ENCODE data around the gene EPS8L3. TPM values are rescaled to one million over a fixed set of nuclear protein-coding genes. Genes with fewer than 3 reads are reported as not detected.

The EPS8L3 gene
- total and polyA plus RNA-seq, 10 of the 15 experiments (the other 5 are each of a cell fraction or from before 2014, with no cell fraction given) = not detected

DNA sequence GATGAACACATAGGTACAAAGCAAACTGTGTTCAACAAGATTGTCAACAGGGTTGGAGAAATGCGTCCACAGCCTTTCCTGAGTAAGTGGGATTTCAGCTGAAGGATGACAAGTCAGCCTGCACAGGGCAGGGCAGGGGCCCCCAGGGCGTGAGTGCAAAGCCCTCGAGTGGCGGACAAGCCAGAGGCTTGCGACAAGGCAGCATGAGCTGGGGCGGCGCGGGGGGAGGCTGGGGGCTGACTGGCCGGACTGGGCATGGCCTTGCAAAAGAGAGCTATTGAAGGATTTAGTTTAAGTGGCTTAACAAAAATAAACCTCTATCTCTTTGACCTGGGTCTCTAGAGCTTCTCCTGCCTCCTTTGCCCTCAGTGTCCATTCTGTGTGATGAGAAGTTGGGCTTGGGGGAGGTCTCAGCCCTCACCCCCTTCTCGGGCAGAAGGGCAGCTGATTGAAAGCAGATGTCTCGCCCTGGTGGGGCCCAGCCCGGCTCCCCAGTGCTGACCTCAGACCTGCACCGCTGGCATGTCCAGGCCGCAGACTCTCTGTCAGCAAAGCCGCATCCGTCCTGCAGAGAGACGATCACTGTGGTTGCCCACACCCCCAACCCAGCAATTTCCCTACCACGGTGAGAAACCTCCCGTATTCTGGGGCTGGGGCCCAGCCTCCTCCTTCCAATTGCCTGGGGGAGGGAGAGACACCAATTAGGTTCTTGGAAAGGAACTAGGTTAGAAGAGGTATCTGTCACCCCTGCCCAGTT, 24.3 kb upstream of the EPS8L3 start:
- in situ Hi-C loops (cut with MboI) (no loop called here), intact Hi-C loops (cut with micrococcal nuclease; ENCODE audit: unreplicated experiment) (no loop called here)
- TF ChIP-seq MEF2A (IDR thresholded peaks at IDR 0.05; ENCODE audit: insufficient read depth, low read depth, low read length) (no peak), RBBP5 (conservative IDR thresholded peaks at IDR 0.05) (no peak), ESRRA (IDR thresholded peaks at IDR 0.05; ENCODE audit: low read length) (no peak), IKZF2 (IDR thresholded peaks at IDR 0.05) (no peak), ELK1 (IDR thresholded peaks at IDR 0.05; ENCODE audit: low read depth, low read length) (no peak), RCOR1 (conservative IDR thresholded peaks at IDR 0.05; ENCODE audit: low read depth, low read length) (no peak)
- TF ChIP-seq, protein P1, sequence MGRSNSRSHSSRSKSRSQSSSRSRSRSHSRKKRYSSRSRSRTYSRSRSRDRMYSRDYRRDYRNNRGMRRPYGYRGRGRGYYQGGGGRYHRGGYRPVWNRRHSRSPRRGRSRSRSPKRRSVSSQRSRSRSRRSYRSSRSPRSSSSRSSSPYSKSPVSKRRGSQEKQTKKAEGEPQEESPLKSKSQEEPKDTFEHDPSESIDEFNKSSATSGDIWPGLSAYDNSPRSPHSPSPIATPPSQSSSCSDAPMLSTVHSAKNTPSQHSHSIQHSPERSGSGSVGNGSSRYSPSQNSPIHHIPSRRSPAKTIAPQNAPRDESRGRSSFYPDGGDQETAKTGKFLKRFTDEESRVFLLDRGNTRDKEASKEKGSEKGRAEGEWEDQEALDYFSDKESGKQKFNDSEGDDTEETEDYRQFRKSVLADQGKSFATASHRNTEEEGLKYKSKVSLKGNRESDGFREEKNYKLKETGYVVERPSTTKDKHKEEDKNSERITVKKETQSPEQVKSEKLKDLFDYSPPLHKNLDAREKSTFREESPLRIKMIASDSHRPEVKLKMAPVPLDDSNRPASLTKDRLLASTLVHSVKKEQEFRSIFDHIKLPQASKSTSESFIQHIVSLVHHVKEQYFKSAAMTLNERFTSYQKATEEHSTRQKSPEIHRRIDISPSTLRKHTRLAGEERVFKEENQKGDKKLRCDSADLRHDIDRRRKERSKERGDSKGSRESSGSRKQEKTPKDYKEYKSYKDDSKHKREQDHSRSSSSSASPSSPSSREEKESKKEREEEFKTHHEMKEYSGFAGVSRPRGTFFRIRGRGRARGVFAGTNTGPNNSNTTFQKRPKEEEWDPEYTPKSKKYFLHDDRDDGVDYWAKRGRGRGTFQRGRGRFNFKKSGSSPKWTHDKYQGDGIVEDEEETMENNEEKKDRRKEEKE (IDR thresholded peaks at IDR 0.05) = no peak
- TF ChIP-seq, protein P2, sequence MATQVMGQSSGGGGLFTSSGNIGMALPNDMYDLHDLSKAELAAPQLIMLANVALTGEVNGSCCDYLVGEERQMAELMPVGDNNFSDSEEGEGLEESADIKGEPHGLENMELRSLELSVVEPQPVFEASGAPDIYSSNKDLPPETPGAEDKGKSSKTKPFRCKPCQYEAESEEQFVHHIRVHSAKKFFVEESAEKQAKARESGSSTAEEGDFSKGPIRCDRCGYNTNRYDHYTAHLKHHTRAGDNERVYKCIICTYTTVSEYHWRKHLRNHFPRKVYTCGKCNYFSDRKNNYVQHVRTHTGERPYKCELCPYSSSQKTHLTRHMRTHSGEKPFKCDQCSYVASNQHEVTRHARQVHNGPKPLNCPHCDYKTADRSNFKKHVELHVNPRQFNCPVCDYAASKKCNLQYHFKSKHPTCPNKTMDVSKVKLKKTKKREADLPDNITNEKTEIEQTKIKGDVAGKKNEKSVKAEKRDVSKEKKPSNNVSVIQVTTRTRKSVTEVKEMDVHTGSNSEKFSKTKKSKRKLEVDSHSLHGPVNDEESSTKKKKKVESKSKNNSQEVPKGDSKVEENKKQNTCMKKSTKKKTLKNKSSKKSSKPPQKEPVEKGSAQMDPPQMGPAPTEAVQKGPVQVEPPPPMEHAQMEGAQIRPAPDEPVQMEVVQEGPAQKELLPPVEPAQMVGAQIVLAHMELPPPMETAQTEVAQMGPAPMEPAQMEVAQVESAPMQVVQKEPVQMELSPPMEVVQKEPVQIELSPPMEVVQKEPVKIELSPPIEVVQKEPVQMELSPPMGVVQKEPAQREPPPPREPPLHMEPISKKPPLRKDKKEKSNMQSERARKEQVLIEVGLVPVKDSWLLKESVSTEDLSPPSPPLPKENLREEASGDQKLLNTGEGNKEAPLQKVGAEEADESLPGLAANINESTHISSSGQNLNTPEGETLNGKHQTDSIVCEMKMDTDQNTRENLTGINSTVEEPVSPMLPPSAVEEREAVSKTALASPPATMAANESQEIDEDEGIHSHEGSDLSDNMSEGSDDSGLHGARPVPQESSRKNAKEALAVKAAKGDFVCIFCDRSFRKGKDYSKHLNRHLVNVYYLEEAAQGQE (IDR thresholded peaks at IDR 0.05; ENCODE audit: low read depth, low read length) = no peak
- TF ChIP-seq, protein P3, sequence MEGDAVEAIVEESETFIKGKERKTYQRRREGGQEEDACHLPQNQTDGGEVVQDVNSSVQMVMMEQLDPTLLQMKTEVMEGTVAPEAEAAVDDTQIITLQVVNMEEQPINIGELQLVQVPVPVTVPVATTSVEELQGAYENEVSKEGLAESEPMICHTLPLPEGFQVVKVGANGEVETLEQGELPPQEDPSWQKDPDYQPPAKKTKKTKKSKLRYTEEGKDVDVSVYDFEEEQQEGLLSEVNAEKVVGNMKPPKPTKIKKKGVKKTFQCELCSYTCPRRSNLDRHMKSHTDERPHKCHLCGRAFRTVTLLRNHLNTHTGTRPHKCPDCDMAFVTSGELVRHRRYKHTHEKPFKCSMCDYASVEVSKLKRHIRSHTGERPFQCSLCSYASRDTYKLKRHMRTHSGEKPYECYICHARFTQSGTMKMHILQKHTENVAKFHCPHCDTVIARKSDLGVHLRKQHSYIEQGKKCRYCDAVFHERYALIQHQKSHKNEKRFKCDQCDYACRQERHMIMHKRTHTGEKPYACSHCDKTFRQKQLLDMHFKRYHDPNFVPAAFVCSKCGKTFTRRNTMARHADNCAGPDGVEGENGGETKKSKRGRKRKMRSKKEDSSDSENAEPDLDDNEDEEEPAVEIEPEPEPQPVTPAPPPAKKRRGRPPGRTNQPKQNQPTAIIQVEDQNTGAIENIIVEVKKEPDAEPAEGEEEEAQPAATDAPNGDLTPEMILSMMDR (IDR thresholded peaks at IDR 0.05 in 2 of 3, conservative IDR thresholded peaks at IDR 0.05 in 1 of 3; ENCODE audit: control insufficient read depth in 2 of 3, extremely low read depth in 1 of 3, insufficient read depth in 1 of 3, low read depth in 3 of 3, low read length in 3 of 3) = no peak
- SMC1A ChIA-PET (ENCODE audit: uncharacterized antibody, unreplicated experiment) = interaction anchor here (1.2 to 23.1 kb wide), 2 partner anchors 11 to 195 kb away, joined by 4 to 431 read pairs; partner anchors contain the start of gene AHCYL1
- H2AFZ ChIP-seq (ENCODE audit: control insufficient read depth, low read depth, low read length) = no peak overlapping the region
- H3K4me2 ChIP-seq (ENCODE audit: control insufficient read depth, insufficient read depth) = no peak overlapping the region
- no peak overlapping the region for H3K4me3 ChIP-seq
- H3K27ac ChIP-seq (ENCODE audit: control insufficient read depth, insufficient read depth) = no peak overlapping the region
- H4K20me1 ChIP-seq (ENCODE audit: control insufficient read depth, insufficient read depth) = no peaks in the 10 kb centered on the region
- RAD21 ChIA-PET (ENCODE audit: unreplicated experiment) = interaction anchor here (1.0 to 1.3 kb wide), 2 partner anchors 11 to 196 kb away, joined by 3 to 5 read pairs; partner anchors contain the start of gene AHCYL1
- no peaks in the 10 kb centered on the region for H3K9me3 ChIP-seq (replicated peaks; ENCODE audit: control insufficient read depth, insufficient read depth, low read length)
- CTCF ChIA-PET = interaction anchor here (0.8 to 27.2 kb wide), 3 partner anchors 11 to 192 kb away, joined by 3 to 759 read pairs (median 4); partner anchors contain the start of gene AHCYL1
- BruUV-seq (replicated peaks) = no TSS peak
- 70% methylated on average over 19 of the region's 19 CpGs for WGBS (ENCODE audit: insufficient coverage, insufficient replicate concordance, low lambda C conversion rate, missing lambda C conversion rate)
- POLR2A ChIA-PET = no interaction called here
- no peaks in the 10 kb centered on the region for H3K36me3 ChIP-seq (ENCODE audit: control insufficient read depth in 2 of 2, insufficient read depth in 2 of 2, low read length in 1 of 2)
- H3K79me2 ChIP-seq (ENCODE audit: control insufficient read depth, insufficient read depth, low read length) = no peaks in the 10 kb centered on the region
- H3K9ac ChIP-seq (ENCODE audit: control insufficient read depth, insufficient read depth, low read length) = no peak overlapping the region
- H3K4me1 ChIP-seq (ENCODE audit: control insufficient read depth, insufficient read depth, low read length) = peaks cover 11% of the 10 kb centered on the region
- no peaks in the 10 kb centered on the region; a peak in 1 of 4 replicates for H3K27me3 ChIP-seq (replicated peaks in 1 of 2; ENCODE audit: control insufficient read depth in 2 of 2, insufficient read depth in 2 of 2, low read length in 1 of 2)
- no peak for ATAC-seq
- no peak for FAIRE-seq
- DNase-seq (ENCODE audit: low read depth, low spot score) = no peak

Data from GM12878 (cell line).